HCT116 (cell line): ENCODE data around the gene CLEC17A.

ENCODE experiments used
- EGR1 ChIP-seq: IDR thresholded peaks from 2 replicates; pipeline ENCODE4 v1.6.1; 2012; ENCODE audit warnings: low read depth
- EZH2 ChIP-seq: fragments of 200-600 bp; sonication (generic); IDR thresholded peaks from 2 replicates; pipeline ENCODE4 v1.6.1; 2017; ENCODE audit warnings: antibody characterized with exemption, mixed run types
- FOSL1 ChIP-seq: IDR thresholded peaks from 2 replicates; pipeline ENCODE4 v1.6.1; 2012; ENCODE audit warnings: low read depth
- JUND ChIP-seq: IDR thresholded peaks from 2 replicates; pipeline ENCODE4 v1.6.1; 2012
- SIN3A ChIP-seq: IDR thresholded peaks from 2 replicates; pipeline ENCODE4 v1.6.1; 2012; ENCODE audit warnings: low read depth
- ZNF274 ChIP-seq: fragments of 200-500 bp; sonication (Bioruptor generic); IDR thresholded peaks from 2 replicates; pipeline ENCODE4 v1.6.1; 2014; ENCODE audit warnings: mild to moderate bottlenecking, low read depth, low read length, inconsistent platforms
- TF ChIP-seq, protein P1 (sequence below), 3 experiments: fragments of 200-600 bp in 1 of 3; sonication (generic) in 1 of 3; IDR thresholded peaks in 2 of 3; conservative IDR thresholded peaks in 1 of 3; 2 replicates each; pipeline ENCODE4 v1.5.1; 2012 to 2017; ENCODE audit warnings: low read depth in 2 of 3, low read length in 2 of 3, antibody characterized with exemption in 1 of 3, borderline replicate concordance in 1 of 3, control low read depth in 1 of 3, mild to moderate bottlenecking in 1 of 3, mixed read lengths in 1 of 3, mixed run types in 1 of 3, moderate library complexity in 1 of 3; ENCODE audit not compliant: insufficient read depth in 1 of 3
- TF ChIP-seq, protein P2 (sequence below): IDR thresholded peaks from 2 replicates; pipeline ENCODE4 v1.6.1; 2011; ENCODE audit warnings: mild to moderate bottlenecking, low read length, moderate library complexity; ENCODE audit not compliant: insufficient replicate concordance; ENCODE audit errors: extremely low read depth
- TF ChIP-seq, protein P3 (sequence below): IDR thresholded peaks from 2 replicates; pipeline ENCODE4 v1.6.1; 2012; ENCODE audit warnings: low read depth
- TF ChIP-seq, protein P4 (sequence below): IDR thresholded peaks from 2 replicates; pipeline ENCODE4 v1.6.1; 2012
- TF ChIP-seq, protein P5 (sequence below): IDR thresholded peaks from 2 replicates; pipeline ENCODE4 v1.6.1; 2012

DNA sequence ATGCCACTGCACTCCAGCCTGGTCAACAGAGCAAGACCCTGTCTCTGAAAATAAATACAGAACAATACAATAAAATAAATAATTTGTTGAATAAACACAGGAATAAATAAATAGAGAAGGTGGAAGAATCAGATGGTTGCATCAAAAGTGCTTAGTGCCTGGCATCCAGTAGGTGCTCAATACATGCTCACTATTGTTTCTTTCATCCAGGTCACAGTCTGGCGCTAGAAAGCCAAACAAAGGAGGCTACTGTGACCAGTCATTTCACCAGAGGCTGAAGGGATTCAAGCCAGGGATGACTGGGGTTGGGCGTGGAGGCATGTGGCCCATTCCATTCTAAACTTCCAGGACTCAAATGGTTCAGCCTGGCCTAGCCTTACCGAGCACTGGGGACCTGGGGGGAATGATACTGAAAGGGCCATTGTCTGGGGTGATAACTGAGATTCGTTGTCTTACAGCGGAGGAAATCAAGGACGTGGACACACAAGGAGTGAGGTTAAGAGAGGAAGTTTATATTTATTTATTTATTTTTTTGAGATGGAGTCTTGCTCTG, 7.4 kb upstream of the CLEC17A start:
- TF ChIP-seq, protein P1, sequence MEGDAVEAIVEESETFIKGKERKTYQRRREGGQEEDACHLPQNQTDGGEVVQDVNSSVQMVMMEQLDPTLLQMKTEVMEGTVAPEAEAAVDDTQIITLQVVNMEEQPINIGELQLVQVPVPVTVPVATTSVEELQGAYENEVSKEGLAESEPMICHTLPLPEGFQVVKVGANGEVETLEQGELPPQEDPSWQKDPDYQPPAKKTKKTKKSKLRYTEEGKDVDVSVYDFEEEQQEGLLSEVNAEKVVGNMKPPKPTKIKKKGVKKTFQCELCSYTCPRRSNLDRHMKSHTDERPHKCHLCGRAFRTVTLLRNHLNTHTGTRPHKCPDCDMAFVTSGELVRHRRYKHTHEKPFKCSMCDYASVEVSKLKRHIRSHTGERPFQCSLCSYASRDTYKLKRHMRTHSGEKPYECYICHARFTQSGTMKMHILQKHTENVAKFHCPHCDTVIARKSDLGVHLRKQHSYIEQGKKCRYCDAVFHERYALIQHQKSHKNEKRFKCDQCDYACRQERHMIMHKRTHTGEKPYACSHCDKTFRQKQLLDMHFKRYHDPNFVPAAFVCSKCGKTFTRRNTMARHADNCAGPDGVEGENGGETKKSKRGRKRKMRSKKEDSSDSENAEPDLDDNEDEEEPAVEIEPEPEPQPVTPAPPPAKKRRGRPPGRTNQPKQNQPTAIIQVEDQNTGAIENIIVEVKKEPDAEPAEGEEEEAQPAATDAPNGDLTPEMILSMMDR (IDR thresholded peaks at IDR 0.05 in 2 of 3, conservative IDR thresholded peaks at IDR 0.05 in 1 of 3; ENCODE audit: borderline replicate concordance in 1 of 3, insufficient read depth in 1 of 3, low read depth in 2 of 3, low read length in 2 of 3) = no peak
- TF ChIP-seq EZH2 = no peak
- no peak for TF ChIP-seq JUND
- TF ChIP-seq, protein P2, sequence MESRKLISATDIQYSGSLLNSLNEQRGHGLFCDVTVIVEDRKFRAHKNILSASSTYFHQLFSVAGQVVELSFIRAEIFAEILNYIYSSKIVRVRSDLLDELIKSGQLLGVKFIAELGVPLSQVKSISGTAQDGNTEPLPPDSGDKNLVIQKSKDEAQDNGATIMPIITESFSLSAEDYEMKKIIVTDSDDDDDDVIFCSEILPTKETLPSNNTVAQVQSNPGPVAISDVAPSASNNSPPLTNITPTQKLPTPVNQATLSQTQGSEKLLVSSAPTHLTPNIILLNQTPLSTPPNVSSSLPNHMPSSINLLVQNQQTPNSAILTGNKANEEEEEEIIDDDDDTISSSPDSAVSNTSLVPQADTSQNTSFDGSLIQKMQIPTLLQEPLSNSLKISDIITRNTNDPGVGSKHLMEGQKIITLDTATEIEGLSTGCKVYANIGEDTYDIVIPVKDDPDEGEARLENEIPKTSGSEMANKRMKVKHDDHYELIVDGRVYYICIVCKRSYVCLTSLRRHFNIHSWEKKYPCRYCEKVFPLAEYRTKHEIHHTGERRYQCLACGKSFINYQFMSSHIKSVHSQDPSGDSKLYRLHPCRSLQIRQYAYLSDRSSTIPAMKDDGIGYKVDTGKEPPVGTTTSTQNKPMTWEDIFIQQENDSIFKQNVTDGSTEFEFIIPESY = no peak
- TF ChIP-seq, protein P3, sequence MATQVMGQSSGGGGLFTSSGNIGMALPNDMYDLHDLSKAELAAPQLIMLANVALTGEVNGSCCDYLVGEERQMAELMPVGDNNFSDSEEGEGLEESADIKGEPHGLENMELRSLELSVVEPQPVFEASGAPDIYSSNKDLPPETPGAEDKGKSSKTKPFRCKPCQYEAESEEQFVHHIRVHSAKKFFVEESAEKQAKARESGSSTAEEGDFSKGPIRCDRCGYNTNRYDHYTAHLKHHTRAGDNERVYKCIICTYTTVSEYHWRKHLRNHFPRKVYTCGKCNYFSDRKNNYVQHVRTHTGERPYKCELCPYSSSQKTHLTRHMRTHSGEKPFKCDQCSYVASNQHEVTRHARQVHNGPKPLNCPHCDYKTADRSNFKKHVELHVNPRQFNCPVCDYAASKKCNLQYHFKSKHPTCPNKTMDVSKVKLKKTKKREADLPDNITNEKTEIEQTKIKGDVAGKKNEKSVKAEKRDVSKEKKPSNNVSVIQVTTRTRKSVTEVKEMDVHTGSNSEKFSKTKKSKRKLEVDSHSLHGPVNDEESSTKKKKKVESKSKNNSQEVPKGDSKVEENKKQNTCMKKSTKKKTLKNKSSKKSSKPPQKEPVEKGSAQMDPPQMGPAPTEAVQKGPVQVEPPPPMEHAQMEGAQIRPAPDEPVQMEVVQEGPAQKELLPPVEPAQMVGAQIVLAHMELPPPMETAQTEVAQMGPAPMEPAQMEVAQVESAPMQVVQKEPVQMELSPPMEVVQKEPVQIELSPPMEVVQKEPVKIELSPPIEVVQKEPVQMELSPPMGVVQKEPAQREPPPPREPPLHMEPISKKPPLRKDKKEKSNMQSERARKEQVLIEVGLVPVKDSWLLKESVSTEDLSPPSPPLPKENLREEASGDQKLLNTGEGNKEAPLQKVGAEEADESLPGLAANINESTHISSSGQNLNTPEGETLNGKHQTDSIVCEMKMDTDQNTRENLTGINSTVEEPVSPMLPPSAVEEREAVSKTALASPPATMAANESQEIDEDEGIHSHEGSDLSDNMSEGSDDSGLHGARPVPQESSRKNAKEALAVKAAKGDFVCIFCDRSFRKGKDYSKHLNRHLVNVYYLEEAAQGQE = no peak
- TF ChIP-seq, protein P4, sequence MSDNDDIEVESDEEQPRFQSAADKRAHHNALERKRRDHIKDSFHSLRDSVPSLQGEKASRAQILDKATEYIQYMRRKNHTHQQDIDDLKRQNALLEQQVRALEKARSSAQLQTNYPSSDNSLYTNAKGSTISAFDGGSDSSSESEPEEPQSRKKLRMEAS = no peak
- TF ChIP-seq, protein P5, sequence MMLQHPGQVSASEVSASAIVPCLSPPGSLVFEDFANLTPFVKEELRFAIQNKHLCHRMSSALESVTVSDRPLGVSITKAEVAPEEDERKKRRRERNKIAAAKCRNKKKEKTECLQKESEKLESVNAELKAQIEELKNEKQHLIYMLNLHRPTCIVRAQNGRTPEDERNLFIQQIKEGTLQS = no peak
- TF ChIP-seq EGR1 = no peak
- no peak for TF ChIP-seq SIN3A
- TF ChIP-seq FOSL1 = no peak
- no peak for TF ChIP-seq ZNF274
